AG09319 (cell line): ENCODE results near the gene PDZD2.
"Not testable (repeated sequence)": the region's sequence is repeated elsewhere in the genome, so short reads cannot be mapped to it uniquely, and the experiment has no call there.

Source experiments
- DNase-seq: peaks from one replicate; pipeline ENCODE4 v3.0.0-alpha.2; 2010; ENCODE audit warnings: low read depth; ENCODE audit errors: extremely low read depth
- TF ChIP-seq, protein P1 (sequence below): IDR thresholded peaks from 2 replicates; pipeline ENCODE4 v1.5.1; 2011; ENCODE audit warnings: low read depth, mild to moderate bottlenecking, inconsistent platforms, low read length, moderate library complexity

Gene PDZD2

DNA sequence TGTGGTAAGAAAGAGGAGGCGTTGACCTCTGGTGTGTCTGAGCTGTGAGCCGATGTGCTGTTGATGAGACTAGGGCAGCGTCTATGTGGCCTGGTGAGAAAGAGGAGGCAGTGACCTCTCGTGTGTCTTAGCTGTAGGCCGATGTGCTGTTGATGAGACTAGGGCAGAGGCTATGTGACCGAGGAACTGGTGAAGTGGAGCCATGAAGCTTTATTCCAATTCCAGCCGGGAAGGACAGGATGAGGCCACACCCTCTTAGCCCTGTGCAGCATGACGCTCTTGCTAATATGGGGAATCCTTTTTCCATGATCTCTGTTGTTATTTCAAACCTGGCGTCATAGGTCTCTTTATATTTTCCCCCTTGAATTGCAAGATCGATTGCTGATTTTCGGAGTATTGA, 362.8 kb downstream of the PDZD2 start:
- DNase-seq, result no peak
- TF ChIP-seq, protein P1, sequence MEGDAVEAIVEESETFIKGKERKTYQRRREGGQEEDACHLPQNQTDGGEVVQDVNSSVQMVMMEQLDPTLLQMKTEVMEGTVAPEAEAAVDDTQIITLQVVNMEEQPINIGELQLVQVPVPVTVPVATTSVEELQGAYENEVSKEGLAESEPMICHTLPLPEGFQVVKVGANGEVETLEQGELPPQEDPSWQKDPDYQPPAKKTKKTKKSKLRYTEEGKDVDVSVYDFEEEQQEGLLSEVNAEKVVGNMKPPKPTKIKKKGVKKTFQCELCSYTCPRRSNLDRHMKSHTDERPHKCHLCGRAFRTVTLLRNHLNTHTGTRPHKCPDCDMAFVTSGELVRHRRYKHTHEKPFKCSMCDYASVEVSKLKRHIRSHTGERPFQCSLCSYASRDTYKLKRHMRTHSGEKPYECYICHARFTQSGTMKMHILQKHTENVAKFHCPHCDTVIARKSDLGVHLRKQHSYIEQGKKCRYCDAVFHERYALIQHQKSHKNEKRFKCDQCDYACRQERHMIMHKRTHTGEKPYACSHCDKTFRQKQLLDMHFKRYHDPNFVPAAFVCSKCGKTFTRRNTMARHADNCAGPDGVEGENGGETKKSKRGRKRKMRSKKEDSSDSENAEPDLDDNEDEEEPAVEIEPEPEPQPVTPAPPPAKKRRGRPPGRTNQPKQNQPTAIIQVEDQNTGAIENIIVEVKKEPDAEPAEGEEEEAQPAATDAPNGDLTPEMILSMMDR, result no peak

DNA sequence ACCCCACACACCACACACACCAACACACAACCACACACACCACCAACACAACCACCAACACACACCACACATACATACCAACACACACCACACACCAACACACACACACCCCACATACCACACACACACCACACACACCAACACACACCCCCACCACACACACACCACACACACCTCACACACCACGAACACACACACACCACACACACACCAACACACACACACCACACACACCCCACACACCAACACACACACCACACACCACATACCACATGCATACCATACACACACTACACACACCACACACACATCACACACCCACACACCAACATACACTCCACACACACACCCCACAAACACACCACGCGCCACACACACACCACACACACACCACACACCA, 363.8 kb downstream of the PDZD2 start:
- no peak for DNase-seq
- TF ChIP-seq, protein P1, result no peak

DNA sequence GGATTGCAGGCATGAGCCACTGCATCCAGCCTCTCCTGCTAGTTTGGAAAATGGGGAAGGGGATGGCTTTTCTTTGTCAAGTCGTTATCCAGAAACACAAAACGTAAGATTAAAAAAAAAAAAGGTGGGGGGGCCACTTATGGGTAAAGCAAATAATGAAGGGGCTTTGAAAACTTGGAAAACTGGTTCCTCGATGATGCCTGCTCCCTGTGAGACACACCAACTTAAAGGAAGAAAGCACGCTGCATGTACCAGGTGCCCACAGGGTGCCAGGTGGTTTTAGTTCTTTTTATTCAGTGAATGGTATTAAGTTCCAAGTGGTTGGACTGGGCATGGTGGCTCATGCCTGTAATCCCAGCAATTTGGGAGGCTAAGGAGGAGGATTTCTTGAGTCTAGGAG, 365.1 kb downstream of the PDZD2 start:
- TF ChIP-seq, protein P1, result no peak
- no peak for DNase-seq

DNA sequence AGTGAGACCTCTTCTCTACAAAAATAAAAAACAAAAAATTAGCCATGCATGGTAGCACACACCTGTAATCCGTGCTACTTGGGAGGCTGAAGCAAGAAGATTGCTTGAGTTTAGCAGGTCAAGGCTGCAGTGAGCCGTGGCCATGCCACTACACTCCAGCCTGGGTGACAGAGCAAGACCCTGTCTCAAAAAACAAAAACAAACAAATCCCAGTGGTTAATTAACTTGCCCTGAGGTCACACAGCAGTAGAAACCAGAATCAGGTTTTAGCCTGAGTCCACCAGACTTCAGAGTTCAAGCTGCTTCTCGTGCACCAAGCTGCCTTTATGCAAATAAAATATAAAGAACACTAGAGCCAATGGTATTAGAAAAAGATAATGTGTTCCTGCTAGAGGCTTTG, 365.5 kb downstream of the PDZD2 start:
- TF ChIP-seq, protein P1, result no peak
- DNase-seq, result no peak

DNA sequence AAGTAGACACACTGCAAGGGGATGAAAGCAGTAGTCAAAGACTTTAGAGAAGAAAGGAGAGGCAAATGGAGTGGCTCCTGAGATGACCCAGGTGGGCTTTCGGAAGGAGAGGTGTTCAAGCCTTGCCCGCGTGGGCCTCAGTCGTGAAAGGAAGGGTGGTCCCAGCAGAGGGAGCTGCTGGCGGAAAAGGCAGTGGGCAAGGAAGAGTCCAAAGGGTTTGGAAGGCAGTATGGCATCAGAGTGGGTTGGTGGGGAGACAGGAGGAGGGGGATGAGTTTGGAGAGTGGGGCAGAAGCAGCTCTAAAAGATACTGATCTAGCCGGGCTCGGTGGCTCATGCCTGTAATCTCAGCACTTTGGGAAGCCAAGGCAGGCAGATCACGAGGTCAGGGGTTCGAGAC, 369.8 kb downstream of the PDZD2 start:
- TF ChIP-seq, protein P1, result no peak

DNA sequence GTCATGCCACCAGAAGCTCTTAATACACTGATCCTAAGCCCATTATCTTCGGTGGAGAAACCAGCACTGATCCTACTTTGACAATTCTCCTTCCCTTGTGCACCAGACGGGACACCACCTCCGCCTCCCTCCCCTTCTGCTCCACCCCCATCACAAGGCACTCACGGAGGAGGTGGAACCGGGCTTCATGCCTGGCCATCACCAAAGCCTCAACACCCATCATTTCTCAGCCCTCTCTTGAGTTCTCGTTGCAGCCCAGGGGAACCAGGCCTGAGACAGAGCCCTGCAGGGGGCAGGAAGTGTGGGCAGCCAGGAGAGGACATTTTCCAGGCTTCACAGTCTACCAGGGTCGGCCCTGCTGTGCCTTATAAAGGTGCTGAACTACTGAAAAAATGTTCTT, 374.7 kb downstream of the PDZD2 start:
- TF ChIP-seq, protein P1, result no peak
- no peak for DNase-seq

More for the DNA sequence above, 369.8 kb downstream of the PDZD2 start:
- DNase-seq, result no peak

DNA sequence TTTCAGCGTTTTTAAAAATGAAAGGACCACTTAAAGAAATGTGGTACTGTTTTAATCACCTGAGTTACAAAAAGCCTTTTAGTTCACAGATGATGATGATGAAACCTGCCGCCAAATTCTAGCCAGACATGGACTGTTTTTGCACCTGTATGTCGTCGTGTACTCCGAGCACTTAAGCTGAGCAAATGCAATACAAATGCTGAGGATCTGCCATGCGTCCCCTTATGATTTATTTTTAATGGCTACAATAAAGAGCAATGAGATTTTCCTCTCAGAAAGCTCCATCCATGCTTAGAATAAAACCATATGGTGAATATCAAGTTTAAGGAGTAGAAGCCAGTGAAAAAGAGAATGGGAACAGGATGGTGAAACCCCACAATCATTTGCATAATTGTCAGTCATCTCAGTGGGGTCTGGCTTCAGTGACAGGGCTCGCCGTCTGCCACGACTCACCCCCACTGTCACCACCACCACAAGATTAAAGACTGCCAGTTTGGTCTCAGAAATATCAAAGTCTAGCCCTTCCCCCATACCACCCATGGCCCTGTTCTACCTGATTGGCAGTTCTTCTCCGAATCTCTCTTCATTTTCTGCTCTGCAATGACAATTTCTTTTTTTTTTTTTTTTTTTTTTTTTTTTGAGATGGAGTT, 375.3 kb downstream of the PDZD2 start:
- DNase-seq, result no peak

DNA sequence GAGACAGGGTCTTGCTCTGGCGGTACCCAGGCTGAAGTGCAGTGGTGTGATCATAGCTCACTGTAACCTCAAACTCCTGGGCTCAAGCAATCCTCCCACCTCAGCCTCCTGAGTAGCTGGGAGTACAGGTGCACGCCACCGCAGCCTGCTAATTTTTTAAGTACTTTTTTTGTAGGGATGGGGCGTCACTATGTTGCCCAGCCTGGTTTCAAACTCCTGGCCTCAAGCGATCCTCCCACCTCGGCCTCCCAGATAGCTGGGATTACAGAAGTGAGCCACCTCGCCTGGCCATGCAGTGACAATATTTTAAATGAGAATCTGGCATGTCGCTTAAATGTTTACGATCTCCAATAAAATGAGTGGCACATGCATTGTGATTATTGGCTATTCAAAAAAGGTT, 376.3 kb downstream of the PDZD2 start:
- not testable (repeated sequence) for DNase-seq

More for the DNA sequence above, 375.3 kb downstream of the PDZD2 start:
- TF ChIP-seq, protein P1, result no peak
